Activated CD4-positive, alpha-beta T cell treated with anti-CD3 and anti-CD28 coated beads, Interleukin-2, amount 50 U/mL, for 4 hours (primary cell): ENCODE data around the gene PRKD1.

ENCODE experiments used
- DNase-seq, 2 experiments: peaks; one replicate each; pipeline ENCODE4 v3.0.0-alpha.2; 2020

The PRKD1 gene

DNA sequence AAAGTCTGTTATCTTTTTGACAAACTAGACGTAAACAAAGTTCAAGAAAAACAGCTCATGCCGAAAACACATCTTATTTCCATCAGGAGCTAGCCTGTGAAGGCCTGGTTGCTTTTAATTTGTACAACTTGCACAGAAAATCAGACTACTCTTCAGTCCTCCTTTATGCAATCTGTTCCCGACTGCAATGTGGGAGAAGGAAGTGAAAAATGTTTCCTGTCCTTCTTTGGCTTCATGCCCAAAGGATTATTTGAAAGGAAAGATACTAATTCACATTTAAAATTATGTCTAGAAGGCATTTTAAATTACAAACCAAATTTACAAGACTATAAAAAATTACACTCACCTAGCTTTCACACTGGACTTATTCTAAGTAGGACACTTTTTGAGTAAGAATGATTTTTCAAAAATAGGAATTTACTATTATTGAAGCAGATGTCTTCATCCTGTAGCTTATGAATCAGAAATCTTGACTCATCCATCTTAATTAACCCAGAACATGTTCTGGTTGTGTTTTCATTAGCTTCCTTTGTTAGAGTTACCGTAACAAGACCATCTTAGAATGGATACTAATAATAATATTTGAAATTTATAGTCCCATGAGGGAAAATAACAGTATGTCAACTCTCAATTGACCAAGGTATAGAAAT is 272.6 kb downstream of the PRKD1 start:
- no peak for DNase-seq

DNA sequence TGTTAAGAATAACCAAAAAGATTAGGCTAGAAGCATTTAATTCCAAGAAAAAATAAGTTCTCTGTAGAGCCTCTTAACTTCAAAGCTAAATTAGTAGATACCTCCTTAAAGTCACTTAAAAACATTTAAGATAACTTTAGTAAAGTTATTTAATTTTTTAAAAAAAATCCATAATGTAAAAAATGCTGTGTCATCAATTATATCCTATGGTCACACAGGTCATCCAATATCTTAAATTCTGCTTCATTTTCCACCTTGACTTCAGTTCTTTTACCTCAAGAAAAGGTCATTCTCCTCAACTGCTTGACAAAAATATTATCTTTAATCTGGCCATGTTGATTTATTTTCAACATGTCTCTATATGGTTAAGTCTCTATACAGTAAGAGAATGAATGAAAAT is 274.3 kb downstream of the PRKD1 start:
- DNase-seq: no peak

- DNase-seq: no peak
These were observed 275.1 kb downstream of the PRKD1 start for GRCh38 chr14:29652571-29652970.

GRCh38 chr14:29650554-29651269 is 276.9 kb downstream of the PRKD1 start:
- no peak for DNase-seq

GRCh38 chr14:29649170-29649569 is 278.5 kb downstream of the PRKD1 start:
- no peak for DNase-seq

- DNase-seq: no peak
These were observed 279.6 kb downstream of the PRKD1 start for GRCh38 chr14:29648045-29648444.

DNA sequence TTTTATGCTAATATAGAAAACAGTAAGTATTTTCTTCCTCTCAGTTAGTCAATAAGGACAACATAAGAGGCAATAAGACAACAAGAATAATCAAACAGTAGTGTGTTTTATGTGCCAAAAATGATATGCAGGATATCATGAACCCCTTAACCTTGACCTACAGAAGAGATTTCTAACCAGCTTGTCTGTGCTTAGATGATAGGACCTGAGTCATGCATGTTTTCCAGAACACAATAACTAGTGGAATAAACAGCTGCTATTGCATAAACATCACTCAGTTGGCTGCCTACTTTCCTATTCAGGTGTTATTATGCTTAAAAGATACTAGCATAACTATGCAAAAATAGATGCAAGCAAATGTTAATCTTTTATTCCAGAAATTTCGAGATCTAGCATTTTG is 282.5 kb downstream of the PRKD1 start:
- no peak for DNase-seq

GRCh38 chr14:29643433-29644211 is 284.0 kb downstream of the PRKD1 start:
- DNase-seq: no peak

DNA sequence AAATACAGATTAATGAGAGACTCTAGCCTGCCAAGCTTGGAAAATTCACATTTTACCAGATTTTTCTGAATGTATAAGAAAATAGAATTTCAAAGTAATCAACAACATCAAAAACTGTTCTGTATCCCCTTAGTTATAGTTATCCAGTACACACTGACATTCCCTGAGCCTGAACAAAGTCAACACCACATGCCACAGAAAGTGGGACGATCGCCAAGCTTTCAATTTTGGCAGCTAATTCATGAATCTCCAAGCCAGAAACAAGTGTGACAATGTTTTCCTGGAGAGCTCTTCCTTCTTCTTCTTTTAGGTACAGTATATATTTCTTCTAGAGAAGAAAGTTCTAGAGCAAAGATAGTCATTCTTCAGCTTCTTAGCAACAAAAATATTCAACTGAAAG is 290.2 kb downstream of the PRKD1 start:
- DNase-seq: no peak

GRCh38 chr14:29636870-29637269 is 290.8 kb downstream of the PRKD1 start:
- no peak for DNase-seq

GRCh38 chr14:29630566-29631160 is 297.0 kb downstream of the PRKD1 start:
- DNase-seq: no peak

DNA sequence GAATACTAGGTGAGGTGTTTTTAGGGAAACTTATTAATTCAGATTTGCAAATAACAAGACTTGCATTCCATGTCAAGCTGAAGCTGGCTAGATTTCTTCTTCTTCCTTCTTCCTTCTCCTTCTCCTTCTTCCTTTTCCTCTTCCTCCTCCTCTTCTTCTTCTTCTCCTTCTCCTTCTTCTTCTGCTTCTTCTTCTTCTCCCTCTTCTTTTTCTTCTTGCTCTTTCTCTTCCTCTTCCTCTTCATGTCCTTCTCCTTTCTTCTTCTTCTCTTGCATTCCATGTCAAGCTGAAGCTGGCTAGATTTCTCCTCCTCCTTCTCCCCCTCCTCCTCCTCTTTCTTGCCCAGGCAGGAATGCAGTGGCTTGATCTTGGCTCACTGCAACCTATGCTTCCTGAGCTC is 297.8 kb downstream of the PRKD1 start:
- no peak for DNase-seq

- no peak for DNase-seq
These were observed 300.5 kb downstream of the PRKD1 start for GRCh38 chr14:29627137-29627536.

DNA sequence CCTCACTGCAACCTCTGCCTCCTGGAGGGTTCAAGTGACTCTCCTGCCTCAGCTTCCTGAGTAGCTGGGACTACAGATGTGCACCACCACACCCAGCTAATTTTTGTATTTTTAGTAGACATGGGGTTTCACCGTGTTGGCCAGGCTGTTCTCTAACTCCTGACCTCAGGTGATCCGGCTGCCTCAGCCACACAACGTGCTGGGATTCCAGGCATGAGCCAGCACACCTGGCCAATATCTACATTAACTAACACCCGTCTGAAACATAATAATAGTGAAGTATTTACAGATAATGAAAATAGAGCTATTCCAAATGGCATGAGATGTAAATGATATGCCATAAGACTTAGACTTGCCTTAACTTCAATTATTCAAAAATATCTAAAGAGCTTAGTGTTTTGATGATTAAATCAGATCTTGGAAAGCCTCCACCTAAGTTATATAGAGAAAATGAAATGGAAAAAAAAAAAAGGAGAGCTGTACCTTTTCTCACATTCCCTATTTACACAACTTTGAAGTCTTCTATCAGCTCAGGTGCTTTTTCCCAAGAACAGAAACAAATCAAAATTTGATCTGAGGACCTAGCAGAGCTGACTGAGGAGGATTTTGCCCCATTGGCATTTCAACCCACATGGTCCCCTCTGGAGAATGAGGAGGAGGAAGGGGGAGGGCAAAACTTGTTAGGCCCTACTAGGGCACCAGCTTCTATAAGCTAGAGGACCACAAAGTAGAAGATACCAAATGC is 309.2 kb downstream of the PRKD1 start:
- DNase-seq: no peak

- no peak for DNase-seq
These were observed 310.7 kb downstream of the PRKD1 start for GRCh38 chr14:29616922-29617321.

DNA sequence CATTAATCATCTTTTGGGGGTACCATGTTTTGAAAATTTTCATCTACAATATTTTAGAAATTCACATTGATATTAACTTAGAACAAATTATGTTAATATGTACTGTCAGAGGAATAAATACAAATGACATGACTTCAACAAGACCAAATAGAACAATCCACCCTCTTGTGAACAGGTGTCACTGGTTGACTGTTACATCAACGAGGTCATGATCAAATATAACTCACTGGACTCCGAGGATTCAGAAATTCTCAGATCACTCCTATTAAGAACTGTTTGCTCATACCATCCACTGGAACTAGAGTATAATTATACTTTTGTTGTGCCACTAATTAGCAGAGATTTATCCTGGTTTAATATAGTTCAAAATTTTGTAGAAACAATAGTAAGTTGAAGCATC is 318.8 kb downstream of the PRKD1 start:
- DNase-seq: no peak

DNA sequence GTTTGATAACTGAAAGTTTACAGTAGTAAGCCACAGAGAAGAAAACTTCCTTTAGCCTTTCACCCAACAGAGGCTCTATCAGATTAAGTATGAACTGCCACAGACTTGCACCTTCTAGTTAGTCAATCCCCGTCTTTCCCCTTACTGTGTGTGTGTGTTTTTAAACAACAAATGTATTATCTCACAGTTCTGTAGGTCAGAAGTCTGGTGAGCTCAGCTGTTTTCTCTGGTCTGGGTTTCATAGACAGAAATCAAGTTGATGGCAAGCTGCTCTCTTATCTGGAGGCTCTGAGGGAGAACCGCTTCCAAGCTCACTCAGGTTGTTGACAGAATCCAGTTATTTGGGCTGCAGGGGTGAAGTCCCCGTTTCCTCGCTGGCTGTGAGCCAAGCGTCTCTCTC is 320.5 kb downstream of the PRKD1 start:
- DNase-seq: no peak

- no peak for DNase-seq
These were observed 324.0 kb downstream of the PRKD1 start for GRCh38 chr14:29603696-29604095.

DNA sequence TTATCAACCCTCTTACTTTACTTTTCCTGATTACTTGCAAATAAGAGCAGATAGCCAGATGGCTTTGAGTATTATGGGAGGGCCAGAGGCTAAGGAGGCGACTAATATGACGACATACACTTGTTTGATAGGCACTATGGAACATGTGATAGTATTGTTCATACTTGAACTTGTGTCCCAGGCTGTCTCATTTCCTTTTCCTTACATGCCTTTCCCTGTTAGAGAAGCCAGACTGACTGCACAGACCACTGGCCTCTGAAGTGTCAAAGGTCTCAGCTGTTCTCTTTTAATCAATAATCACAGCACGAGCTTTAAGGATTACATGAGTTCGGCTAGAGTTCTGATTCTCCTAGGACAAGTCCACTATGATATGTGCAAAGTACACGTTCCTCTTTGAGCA is 326.0 kb downstream of the PRKD1 start:
- DNase-seq: no peak

DNA sequence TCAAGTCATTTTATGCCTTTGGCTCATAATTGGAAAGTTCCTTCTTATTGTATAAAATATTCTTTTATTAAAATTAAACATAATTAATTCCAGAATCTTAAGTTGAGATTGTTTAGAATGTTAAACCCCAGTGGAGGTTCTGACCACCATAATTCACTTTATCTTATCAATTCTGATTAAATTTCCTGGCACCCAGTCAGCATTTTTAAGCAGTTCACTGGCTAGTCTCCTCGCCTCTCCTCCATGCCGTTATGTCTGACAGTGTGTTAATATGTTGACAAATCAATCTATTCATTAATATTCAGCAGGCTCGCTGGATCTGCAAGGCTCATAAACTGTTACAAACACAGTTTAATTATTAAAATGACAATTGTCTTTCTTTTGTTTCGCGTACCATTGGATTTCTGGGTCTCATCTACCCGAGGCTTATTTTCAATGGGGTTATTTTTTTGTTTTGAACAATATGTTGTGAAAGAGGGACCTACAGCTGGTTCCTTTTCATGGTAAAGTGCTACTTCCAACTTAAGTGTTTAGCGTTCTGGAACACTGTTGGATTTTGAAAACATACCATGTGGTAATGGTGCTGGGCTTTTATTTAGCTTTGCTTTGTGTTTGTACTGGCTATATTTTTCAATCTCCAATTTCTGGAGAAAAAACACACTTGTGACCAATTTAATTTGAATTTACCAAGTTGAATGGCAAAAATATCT is 339.7 kb downstream of the PRKD1 start:
- DNase-seq: no peak

DNA sequence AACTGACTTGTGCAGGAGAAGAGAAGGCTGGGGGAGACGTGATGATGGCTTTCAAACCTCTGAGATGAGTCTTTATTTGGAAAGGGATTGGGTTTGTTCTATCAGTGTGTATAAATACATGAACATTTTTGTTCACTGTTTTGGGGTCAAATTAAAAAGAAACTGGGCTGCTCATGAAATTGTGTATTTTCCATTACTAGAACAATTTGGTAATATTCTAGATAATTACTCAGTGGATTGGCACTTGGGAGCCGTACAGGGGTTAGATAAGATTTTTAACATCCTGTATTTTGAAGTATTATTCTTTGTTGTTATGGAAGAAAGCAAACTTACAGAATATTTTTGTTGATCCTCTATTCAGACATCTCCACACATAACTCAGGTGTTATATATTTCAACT is 340.6 kb downstream of the PRKD1 start:
- no peak for DNase-seq

DNA sequence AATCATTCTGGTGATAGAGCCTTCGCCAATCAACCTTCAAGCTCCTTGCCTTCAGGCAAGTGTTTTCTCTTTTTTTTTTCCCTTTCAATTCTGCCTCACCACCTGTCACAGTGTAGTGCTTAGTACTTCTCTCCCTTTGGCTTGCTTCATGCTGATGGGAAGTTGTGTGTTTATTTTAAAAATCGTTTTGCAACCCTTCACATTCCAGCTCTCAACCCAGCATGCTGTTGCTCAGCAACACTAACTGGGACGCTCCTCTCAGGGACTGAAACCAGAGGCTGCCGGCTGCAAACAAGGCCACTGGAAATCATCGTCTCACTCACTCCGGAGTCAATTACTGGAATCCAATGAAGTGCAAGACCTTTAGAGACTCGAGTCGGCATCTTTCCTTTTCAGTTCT is 342.7 kb downstream of the PRKD1 start:
- no peak for DNase-seq
